Measurements from ENCODE around the gene ATRIP.

- no peak for TF ChIP-seq POLR2A (IDR thresholded peaks at IDR 0.05; ENCODE audit: low read depth, low read length)
- TF ChIP-seq POLR2AphosphoS5 (IDR thresholded peaks at IDR 0.05; ENCODE audit: low read depth, low read length) = no peak
- no peak for TF ChIP-seq SPI1 (IDR thresholded peaks at IDR 0.05; ENCODE audit: low read depth, low read length)
- TF ChIP-seq POU2F2 (IDR thresholded peaks at IDR 0.05; ENCODE audit: low read depth, low read length) = no peak
These were observed 22.4 kb upstream of the ATRIP start for GRCh38 chr3:48423883-48424695.
